ENCODE results near the gene ACTL7A. TPM values are rescaled to one million over a fixed set of nuclear protein-coding genes. Genes with fewer than 3 reads are reported as not detected.

ACTL7A gene
- total RNA-seq, 1 donor from 2014 or later: not detected

DNA sequence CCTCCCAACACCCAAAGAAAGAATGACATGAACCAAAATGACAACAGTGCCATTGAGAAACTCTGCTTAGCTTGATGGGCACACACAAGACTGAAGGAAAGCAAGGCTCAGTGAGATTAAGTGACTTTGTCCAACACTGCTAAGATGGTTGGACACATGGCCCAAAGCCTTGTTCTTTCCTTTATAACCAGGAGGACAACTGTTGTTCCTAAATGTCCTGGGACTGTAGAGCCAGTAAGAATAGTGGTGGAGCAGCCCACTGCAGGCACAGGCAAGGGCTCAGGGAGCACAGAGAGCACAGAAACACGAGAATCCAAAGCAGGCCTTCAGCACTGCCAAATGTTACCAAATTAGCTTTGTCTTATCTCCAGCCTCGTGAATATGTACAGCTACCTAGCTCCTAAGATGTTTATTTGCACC, 3.9 kb downstream of the ACTL7A start:
- TF ChIP-seq, protein P1, sequence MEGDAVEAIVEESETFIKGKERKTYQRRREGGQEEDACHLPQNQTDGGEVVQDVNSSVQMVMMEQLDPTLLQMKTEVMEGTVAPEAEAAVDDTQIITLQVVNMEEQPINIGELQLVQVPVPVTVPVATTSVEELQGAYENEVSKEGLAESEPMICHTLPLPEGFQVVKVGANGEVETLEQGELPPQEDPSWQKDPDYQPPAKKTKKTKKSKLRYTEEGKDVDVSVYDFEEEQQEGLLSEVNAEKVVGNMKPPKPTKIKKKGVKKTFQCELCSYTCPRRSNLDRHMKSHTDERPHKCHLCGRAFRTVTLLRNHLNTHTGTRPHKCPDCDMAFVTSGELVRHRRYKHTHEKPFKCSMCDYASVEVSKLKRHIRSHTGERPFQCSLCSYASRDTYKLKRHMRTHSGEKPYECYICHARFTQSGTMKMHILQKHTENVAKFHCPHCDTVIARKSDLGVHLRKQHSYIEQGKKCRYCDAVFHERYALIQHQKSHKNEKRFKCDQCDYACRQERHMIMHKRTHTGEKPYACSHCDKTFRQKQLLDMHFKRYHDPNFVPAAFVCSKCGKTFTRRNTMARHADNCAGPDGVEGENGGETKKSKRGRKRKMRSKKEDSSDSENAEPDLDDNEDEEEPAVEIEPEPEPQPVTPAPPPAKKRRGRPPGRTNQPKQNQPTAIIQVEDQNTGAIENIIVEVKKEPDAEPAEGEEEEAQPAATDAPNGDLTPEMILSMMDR (IDR thresholded peaks at IDR 0.05; ENCODE audit: partially characterized antibody, unreplicated experiment): no peak
- Mint-ChIP-seq H3K27me3 (ENCODE audit: unreplicated experiment) (peaks cover 2% of the 10 kb centered on the region), H3K36me3 (ENCODE audit: unreplicated experiment) (peaks cover 9% of the 10 kb centered on the region), H3K9me3 (ENCODE audit: unreplicated experiment) (no peaks in the 10 kb centered on the region), H3K4me3 (ENCODE audit: unreplicated experiment) (no peak overlapping the region), H3K27ac (ENCODE audit: unreplicated experiment) (no peak overlapping the region), H3K4me1 (ENCODE audit: low read depth, unreplicated experiment) (no peaks in the 10 kb centered on the region)
- no peak for DNase-seq

DNA sequence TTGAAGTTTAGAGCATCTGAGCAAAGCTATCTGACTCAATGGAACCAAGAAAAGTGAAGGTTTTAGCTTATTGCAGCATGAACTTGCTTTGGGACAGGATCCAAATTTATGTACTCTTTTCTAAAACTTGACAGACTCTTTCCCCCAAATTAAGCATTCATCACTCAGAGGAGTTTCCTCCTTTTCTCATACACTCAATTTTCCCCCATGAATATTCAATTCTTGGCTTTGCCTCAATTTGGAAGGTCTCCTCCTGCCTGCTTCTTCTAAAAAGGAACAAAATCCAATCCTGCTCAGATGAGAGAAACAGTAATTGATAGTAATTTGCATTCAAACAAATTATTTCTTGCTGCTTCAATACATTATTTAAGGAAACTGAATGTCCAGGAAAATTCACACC, 5.0 kb downstream of the ACTL7A start:
- H3K27ac Mint-ChIP-seq (ENCODE audit: unreplicated experiment): no peak overlapping the region

DNA sequence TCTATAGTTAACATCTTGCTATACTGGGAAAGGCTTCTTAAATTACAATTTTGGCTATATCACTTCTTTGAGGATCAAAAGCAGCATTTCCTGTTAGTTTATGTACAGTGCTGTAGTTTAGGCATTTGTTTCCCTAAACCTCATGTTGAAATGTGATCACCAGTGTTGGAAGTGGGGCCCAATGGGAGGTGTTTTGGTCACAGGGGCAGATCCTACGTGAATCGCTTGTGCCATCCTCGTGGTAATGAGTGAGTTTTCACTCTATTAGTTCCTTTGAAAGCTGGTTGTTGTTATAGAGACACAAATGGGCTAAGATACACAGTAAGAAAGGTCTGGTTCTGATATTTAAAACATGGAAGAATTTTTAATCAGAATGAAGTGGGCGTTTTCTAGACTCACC, 5.8 kb downstream of the ACTL7A start:
- H3K4me3 Mint-ChIP-seq (ENCODE audit: unreplicated experiment): no peak overlapping the region

More for the DNA sequence above, 5.0 kb downstream of the ACTL7A start:
- Mint-ChIP-seq H3K4me3 (ENCODE audit: unreplicated experiment) (no peak overlapping the region), H3K4me1 (ENCODE audit: low read depth, unreplicated experiment) (no peaks in the 10 kb centered on the region), H3K36me3 (ENCODE audit: unreplicated experiment) (peaks cover 14% of the 10 kb centered on the region), H3K9me3 (ENCODE audit: unreplicated experiment) (no peaks in the 10 kb centered on the region), H3K27me3 (ENCODE audit: unreplicated experiment) (peaks cover 2% of the 10 kb centered on the region)
- TF ChIP-seq, protein P1 (IDR thresholded peaks at IDR 0.05; ENCODE audit: partially characterized antibody, unreplicated experiment): no peak
- DNase-seq: no peak

DNA sequence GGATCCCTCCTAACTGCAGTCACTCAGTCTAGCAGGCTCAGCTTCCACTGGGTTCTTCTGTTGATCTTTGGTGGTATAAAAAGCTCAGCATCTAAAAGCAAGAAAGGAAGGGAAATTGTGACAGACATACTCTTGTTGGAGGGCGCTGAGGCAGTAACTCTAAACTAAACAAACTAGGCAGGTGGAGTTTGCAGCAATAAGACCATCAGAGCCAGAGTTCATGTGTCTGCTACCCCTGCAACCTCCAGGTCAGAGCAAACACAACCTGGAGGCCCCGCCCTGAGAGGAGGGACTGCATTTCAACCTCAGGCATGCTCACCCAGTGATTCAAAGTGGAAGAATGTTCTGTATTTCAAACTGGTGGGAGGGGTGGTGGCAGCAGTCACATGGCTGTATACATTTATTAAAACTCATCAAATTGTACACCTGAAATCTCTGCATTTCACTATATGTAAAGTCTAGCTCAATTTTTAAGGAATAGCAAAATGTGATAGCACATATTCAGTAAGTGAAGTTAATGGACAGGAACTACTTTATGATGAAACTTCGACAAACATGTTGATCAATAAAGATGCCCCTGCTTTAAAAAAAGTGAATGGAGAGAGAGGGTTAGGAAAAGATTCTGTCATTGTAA, 7.1 kb downstream of the ACTL7A start:
- no peaks in the 10 kb centered on the region for H3K4me1 Mint-ChIP-seq (ENCODE audit: low read depth, unreplicated experiment)
- H3K27ac Mint-ChIP-seq (ENCODE audit: unreplicated experiment): no peak overlapping the region
- H3K4me3 Mint-ChIP-seq (ENCODE audit: unreplicated experiment): no peak overlapping the region
- TF ChIP-seq, protein P1 (IDR thresholded peaks at IDR 0.05; ENCODE audit: partially characterized antibody, unreplicated experiment): no peak
- no peak for DNase-seq
- H3K27me3 Mint-ChIP-seq (ENCODE audit: unreplicated experiment): peaks cover 2% of the 10 kb centered on the region
- no peaks in the 10 kb centered on the region for H3K9me3 Mint-ChIP-seq (ENCODE audit: unreplicated experiment)
- H3K36me3 Mint-ChIP-seq (ENCODE audit: unreplicated experiment): peaks cover 9% of the 10 kb centered on the region

More for the DNA sequence above, 5.8 kb downstream of the ACTL7A start:
- H3K36me3 Mint-ChIP-seq (ENCODE audit: unreplicated experiment): peaks cover 9% of the 10 kb centered on the region
- TF ChIP-seq, protein P1 (IDR thresholded peaks at IDR 0.05; ENCODE audit: partially characterized antibody, unreplicated experiment): no peak
- no peak for DNase-seq
- H3K27ac Mint-ChIP-seq (ENCODE audit: unreplicated experiment): no peak overlapping the region
- H3K27me3 Mint-ChIP-seq (ENCODE audit: unreplicated experiment): peaks cover 2% of the 10 kb centered on the region
- no peaks in the 10 kb centered on the region for H3K9me3 Mint-ChIP-seq (ENCODE audit: unreplicated experiment)
- no peaks in the 10 kb centered on the region for H3K4me1 Mint-ChIP-seq (ENCODE audit: low read depth, unreplicated experiment)

DNA sequence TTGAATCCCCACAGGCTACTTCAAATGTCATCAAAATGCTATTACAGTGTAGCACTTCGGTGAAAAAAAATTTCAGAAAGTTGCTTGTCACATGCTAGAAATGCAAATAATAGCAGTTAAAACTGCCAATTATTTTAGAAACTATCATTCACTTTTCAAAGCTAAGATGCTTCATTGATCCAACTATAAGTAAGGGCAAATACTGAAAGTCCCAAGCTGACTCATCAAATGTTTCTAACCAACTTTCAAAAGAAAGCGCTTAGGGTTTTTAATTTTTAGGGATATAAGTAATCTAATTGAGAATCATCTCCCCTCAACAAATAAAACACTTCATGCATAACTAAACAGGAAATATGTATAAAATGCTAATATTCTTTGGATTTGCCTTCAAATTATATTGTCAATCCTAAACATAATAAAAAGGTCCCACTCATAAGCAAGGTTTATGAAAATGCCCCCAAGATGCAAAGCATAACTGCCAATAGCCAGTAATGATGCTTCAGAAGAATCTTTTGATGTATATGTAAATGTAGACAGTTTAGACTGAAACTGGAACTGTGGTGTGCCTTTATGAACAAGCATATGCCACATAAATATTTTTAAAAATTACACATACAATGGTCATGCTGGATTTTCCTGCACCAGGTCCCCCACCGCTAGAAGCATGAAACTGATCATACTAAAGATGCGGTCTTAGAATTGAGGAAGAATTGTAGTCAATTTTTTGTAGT, 12.2 kb downstream of the ACTL7A start:
- no peak overlapping the region for H3K27ac Mint-ChIP-seq (ENCODE audit: unreplicated experiment)
- H3K27me3 Mint-ChIP-seq (ENCODE audit: unreplicated experiment): peaks cover 2% of the 10 kb centered on the region
- peaks cover 2% of the 10 kb centered on the region for H3K9me3 Mint-ChIP-seq (ENCODE audit: unreplicated experiment)
- no peak overlapping the region for H3K4me3 Mint-ChIP-seq (ENCODE audit: unreplicated experiment)
- H3K4me1 Mint-ChIP-seq (ENCODE audit: low read depth, unreplicated experiment): no peaks in the 10 kb centered on the region
- H3K36me3 Mint-ChIP-seq (ENCODE audit: unreplicated experiment): peaks cover 5% of the 10 kb centered on the region
- no peak for DNase-seq
- TF ChIP-seq, protein P1 (IDR thresholded peaks at IDR 0.05; ENCODE audit: partially characterized antibody, unreplicated experiment): no peak

Data from glutamatergic neuron (in vitro differentiated cells).